SH-SY5Y (cell line): ENCODE data around the gene ROBO3.

ENCODE experiments used
- GATA2 ChIP-seq: IDR thresholded peaks from 2 replicates; pipeline ENCODE4 v1.6.1; 2011; ENCODE audit warnings: mild to moderate bottlenecking, low read depth, low read length
- GATA3 ChIP-seq: IDR thresholded peaks from 2 replicates; pipeline ENCODE4 v1.6.1; 2011; ENCODE audit warnings: low read depth, mild to moderate bottlenecking, low read length, moderate library complexity

DNA sequence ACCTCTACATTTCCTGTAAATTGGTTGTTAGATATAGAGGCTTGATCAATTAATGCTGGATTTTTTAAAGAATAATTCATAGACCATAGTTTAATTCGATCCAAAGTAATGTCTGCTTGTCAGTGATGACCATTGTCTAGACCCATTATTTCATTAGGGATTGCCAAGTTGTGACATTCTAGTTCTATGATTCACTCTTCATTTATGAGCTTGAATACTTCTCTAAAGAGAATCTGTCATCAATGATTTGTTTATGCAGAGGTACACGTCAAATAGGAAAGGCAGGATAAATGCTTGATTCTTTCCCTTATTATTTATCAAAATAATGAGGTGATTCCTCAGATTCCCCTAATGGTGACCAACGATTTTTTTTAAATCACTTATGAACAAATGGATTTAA lies 24.0 kb upstream of the ROBO3 start:
- no peak for TF ChIP-seq GATA3
- no peak for TF ChIP-seq GATA2
